NCI-H128 (cell line): ENCODE results near the gene TMEM119.
"Not testable (repeated sequence)": the region's sequence is repeated elsewhere in the genome, so short reads cannot be mapped to it uniquely, and the experiment has no call there.

Source experiments
- DNase-seq: peaks from one replicate; lab custom pipeline; 2025; ENCODE audit not compliant: unreplicated experiment; lab: John Stamatoyannopoulos, UW

The TMEM119 gene

GRCh38 chr12:108602976-108603704 is 5.3 kb upstream of the TMEM119 start:
- DNase-seq: no peak

GRCh38 chr12:108602209-108602705 is 4.4 kb upstream of the TMEM119 start:
- DNase-seq: no peak

- no peak for DNase-seq
Observed at GRCh38 chr12:108600702-108601007, 2.8 kb upstream of the TMEM119 start.

- DNase-seq: no peak
Observed at GRCh38 chr12:108599948-108600701, 2.2 kb upstream of the TMEM119 start.

GRCh38 chr12:108599541-108599940 is 1.7 kb upstream of the TMEM119 start:
- DNase-seq: no peak

GRCh38 chr12:108598553-108599250 is 818 bp upstream of the TMEM119 start:
- DNase-seq: no peak

GRCh38 chr12:108596854-108597558 is 878 bp downstream of the TMEM119 start:
- DNase-seq: no peak

- DNase-seq: no peak
Observed at GRCh38 chr12:108595711-108596647, 1.9 kb downstream of the TMEM119 start.

GRCh38 chr12:108594960-108595710 is 2.7 kb downstream of the TMEM119 start:
- no peak for DNase-seq

- DNase-seq: no peak
Observed at GRCh38 chr12:108594323-108594903, 3.5 kb downstream of the TMEM119 start.

GRCh38 chr12:108592033-108592909 is 5.6 kb downstream of the TMEM119 start:
- DNase-seq: no peak

GRCh38 chr12:108591267-108591980 is 6.5 kb downstream of the TMEM119 start:
- DNase-seq: no peak

- DNase-seq: not testable (repeated sequence)
Observed at GRCh38 chr12:108590463-108590862, 7.4 kb downstream of the TMEM119 start.

GRCh38 chr12:108589840-108590229 is 8.0 kb downstream of the TMEM119 start:
- DNase-seq: no peak

GRCh38 chr12:108589028-108589839 is 8.7 kb downstream of the TMEM119 start:
- no peak for DNase-seq

GRCh38 chr12:108587826-108588225 is 10.1 kb downstream of the TMEM119 start:
- no peak for DNase-seq

GRCh38 chr12:108586306-108586705 is 11.6 kb downstream of the TMEM119 start:
- DNase-seq: no peak
